Gastroesophageal sphincter (tissue), 3 donors: ENCODE results near the gene GTF2F2.

ENCODE experiments used
- POLR2AphosphoS5 ChIP-seq: sonication (generic); formaldehyde crosslinking; IDR thresholded peaks from one replicate; pipeline ENCODE4 v1.6.1; 2017; ENCODE audit warnings: antibody characterized with exemption
- TF ChIP-seq, protein P1 (sequence below), 4 experiments: fragments of 200-600 bp in 2 of 4; fragments of 450-650 bp in 2 of 4; sonication (generic) in 1 of 4; IDR thresholded peaks; one replicate each; pipeline ENCODE4 v1.5.1; 2017 to 2019; ENCODE audit warnings: antibody characterized with exemption in 4 of 4, mild to moderate bottlenecking in 2 of 4, moderate library complexity in 2 of 4

- TF ChIP-seq, protein P1, sequence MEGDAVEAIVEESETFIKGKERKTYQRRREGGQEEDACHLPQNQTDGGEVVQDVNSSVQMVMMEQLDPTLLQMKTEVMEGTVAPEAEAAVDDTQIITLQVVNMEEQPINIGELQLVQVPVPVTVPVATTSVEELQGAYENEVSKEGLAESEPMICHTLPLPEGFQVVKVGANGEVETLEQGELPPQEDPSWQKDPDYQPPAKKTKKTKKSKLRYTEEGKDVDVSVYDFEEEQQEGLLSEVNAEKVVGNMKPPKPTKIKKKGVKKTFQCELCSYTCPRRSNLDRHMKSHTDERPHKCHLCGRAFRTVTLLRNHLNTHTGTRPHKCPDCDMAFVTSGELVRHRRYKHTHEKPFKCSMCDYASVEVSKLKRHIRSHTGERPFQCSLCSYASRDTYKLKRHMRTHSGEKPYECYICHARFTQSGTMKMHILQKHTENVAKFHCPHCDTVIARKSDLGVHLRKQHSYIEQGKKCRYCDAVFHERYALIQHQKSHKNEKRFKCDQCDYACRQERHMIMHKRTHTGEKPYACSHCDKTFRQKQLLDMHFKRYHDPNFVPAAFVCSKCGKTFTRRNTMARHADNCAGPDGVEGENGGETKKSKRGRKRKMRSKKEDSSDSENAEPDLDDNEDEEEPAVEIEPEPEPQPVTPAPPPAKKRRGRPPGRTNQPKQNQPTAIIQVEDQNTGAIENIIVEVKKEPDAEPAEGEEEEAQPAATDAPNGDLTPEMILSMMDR (IDR thresholded peaks at IDR 0.05) = no peak
- TF ChIP-seq POLR2AphosphoS5 = no peak
Observed at GRCh38 chr13:45238945-45239795, 118.9 kb downstream of the GTF2F2 start.
